SK-N-SH treated with all-trans-retinoic acid at 6 μM for 48 hours (cell line): ENCODE data around the gene RPS6KC1.

Source experiments
- ATAC-seq: fragments of 200-7000 bp; cut with Tn5 transposase; 3 replicates; pipeline ENCODE4 v1.9.1; 2020; ENCODE audit warnings: mild to moderate bottlenecking, moderate library complexity
- ARNTL ChIP-seq: fragments of 450-650 bp; formaldehyde crosslinking; IDR thresholded peaks from 2 replicates; pipeline ENCODE4 v1.5.0; 2020; ENCODE audit warnings: low read depth, mild to moderate bottlenecking, moderate library complexity, borderline replicate concordance
- BACH2 ChIP-seq: fragments of 250-450 bp; sonication (Bioruptor Pico); IDR thresholded peaks from 2 replicates; pipeline ENCODE4 v1.9.0; 2021; ENCODE audit warnings: mild to moderate bottlenecking, borderline replicate concordance
- CREB5 ChIP-seq: fragments of 250-450 bp; sonication (Bioruptor Pico); IDR thresholded peaks from 2 replicates; pipeline ENCODE4 v1.5.1; 2020; ENCODE audit warnings: low read depth, mild to moderate bottlenecking, moderate library complexity
- CSDC2 ChIP-seq: fragments of 250-450 bp; sonication (Bioruptor Pico); IDR thresholded peaks from 2 replicates; pipeline ENCODE4 v1.5.0; 2020; ENCODE audit warnings: mild to moderate bottlenecking, moderate library complexity
- ESRRG ChIP-seq: fragments of 250-450 bp; sonication (Bioruptor Pico); IDR thresholded peaks from 2 replicates; pipeline ENCODE4 v1.6.1; 2021; ENCODE audit warnings: mild to moderate bottlenecking
- GLIS3 ChIP-seq: fragments of 250-450 bp; sonication (Bioruptor Pico); IDR thresholded peaks from 2 replicates; pipeline ENCODE4 v1.5.0; 2020; ENCODE audit warnings: mild to moderate bottlenecking, moderate library complexity
- ISL1 ChIP-seq: fragments of 250-450 bp; sonication (Bioruptor Pico); IDR thresholded peaks from 2 replicates; pipeline ENCODE4 v2.1.2; 2022; ENCODE audit warnings: mild to moderate bottlenecking, moderate library complexity
- OSR1 ChIP-seq: fragments of 250-450 bp; sonication (Bioruptor Pico); IDR thresholded peaks from 2 replicates; pipeline ENCODE4 v1.8.0; 2022; ENCODE audit warnings: moderate library complexity, mild to moderate bottlenecking, inconsistent platforms
- POU6F1 ChIP-seq: fragments of 250-450 bp; sonication (Bioruptor Pico); IDR thresholded peaks from 2 replicates; pipeline ENCODE4 v1.8.0; 2021; ENCODE audit warnings: low read depth, mild to moderate bottlenecking, moderate library complexity, borderline replicate concordance
- PPARA ChIP-seq: fragments of 250-450 bp; sonication (Bioruptor Pico); IDR thresholded peaks from 2 replicates; pipeline ENCODE4 v1.5.0; 2020; ENCODE audit warnings: mild to moderate bottlenecking, borderline replicate concordance
- RARB ChIP-seq: fragments of 250-450 bp; sonication (Bioruptor Pico); IDR thresholded peaks from 2 replicates; pipeline ENCODE4 v1.8.0; 2021; ENCODE audit warnings: mild to moderate bottlenecking, moderate library complexity
- SNAI2 ChIP-seq: fragments of 250-450 bp; sonication (Bioruptor Pico); IDR thresholded peaks from 2 replicates; pipeline ENCODE4 v1.5.0; 2020; ENCODE audit warnings: mild to moderate bottlenecking, moderate library complexity
- TCF4 ChIP-seq: fragments of 250-450 bp; sonication (Bioruptor Pico); IDR thresholded peaks from 2 replicates; pipeline ENCODE4 v1.8.0; 2021; ENCODE audit warnings: mild to moderate bottlenecking, moderate library complexity, borderline replicate concordance
- TOX ChIP-seq: fragments of 250-450 bp; sonication (Bioruptor Pico); IDR thresholded peaks from 2 replicates; pipeline ENCODE4 v1.8.0; 2021; ENCODE audit warnings: mild to moderate bottlenecking, moderate library complexity, borderline replicate concordance
- TSHZ2 ChIP-seq: fragments of 250-450 bp; sonication (Bioruptor Pico); IDR thresholded peaks from 2 replicates; pipeline ENCODE4 v1.5.0; 2020; ENCODE audit warnings: mild to moderate bottlenecking, moderate library complexity
- ZC3H10 ChIP-seq: fragments of 250-450 bp; sonication (Bioruptor Pico); IDR thresholded peaks from 2 replicates; pipeline ENCODE4 v1.5.1; 2021; ENCODE audit warnings: mild to moderate bottlenecking, moderate library complexity
- ZFP3 ChIP-seq: fragments of 250-450 bp; sonication (Bioruptor Pico); IDR thresholded peaks from 2 replicates; pipeline ENCODE4 v1.5.0; 2020; ENCODE audit warnings: mild to moderate bottlenecking, moderate library complexity
- ZFP30 ChIP-seq: fragments of 450-650 bp; formaldehyde crosslinking; IDR thresholded peaks from 2 replicates; pipeline ENCODE4 v1.5.0; 2022; ENCODE audit warnings: mild to moderate bottlenecking, moderate library complexity
- ZNF565 ChIP-seq: fragments of 450-650 bp; formaldehyde crosslinking; conservative IDR thresholded peaks from 2 replicates; pipeline ENCODE4 v1.5.0; 2020; ENCODE audit warnings: low read depth, mild to moderate bottlenecking, moderate library complexity
- ZNF8 ChIP-seq: fragments of 450-650 bp; formaldehyde crosslinking; IDR thresholded peaks from 2 replicates; pipeline ENCODE4 v1.5.0; 2020; ENCODE audit warnings: mild to moderate bottlenecking, moderate library complexity
- TF ChIP-seq, protein P1 (sequence below): fragments of 250-450 bp; sonication (Bioruptor Pico); IDR thresholded peaks from 2 replicates; pipeline ENCODE4 v1.5.1; 2021; ENCODE audit warnings: mild to moderate bottlenecking, moderate library complexity
- TF ChIP-seq, protein P2 (sequence below): fragments of 250-450 bp; sonication (Bioruptor Pico); IDR thresholded peaks from 2 replicates; pipeline ENCODE4 v1.8.0; 2020; ENCODE audit warnings: mild to moderate bottlenecking, moderate library complexity, borderline replicate concordance

Gene RPS6KC1

DNA sequence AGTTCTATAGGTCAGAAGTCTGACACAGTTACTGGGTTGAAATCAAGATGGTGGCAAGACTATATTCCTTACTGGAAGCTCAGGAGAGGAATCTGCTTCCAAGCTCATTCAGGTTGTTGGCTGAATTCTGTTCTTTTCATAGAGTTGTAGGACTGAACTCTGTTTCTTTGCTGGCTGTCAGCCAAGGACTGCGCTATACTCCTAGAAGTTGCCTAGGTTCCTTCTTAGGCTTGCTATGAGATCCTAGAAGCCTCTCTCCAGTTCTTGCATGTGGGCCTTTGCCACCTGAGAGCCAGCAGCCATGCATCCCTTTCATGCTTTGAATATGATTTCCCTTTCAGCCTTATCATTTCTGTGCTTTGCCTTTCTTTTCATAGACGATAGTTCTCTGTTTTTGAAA, 176.4 kb downstream of the RPS6KC1 start:
- ATAC-seq: no peak
- no peak for TF ChIP-seq SNAI2 (CRISPR knock-in tag)
- no peak for TF ChIP-seq CSDC2 (CRISPR knock-in tag)
- TF ChIP-seq TOX (CRISPR knock-in tag): no peak
- TF ChIP-seq OSR1 (CRISPR knock-in tag): no peak
- no peak for TF ChIP-seq BACH2 (CRISPR knock-in tag)
- TF ChIP-seq GLIS3 (CRISPR knock-in tag): no peak
- no peak for TF ChIP-seq CREB5 (CRISPR knock-in tag)
- TF ChIP-seq ISL1 (CRISPR knock-in tag): no peak
- TF ChIP-seq TSHZ2 (CRISPR knock-in tag): no peak
- TF ChIP-seq ZNF8: no peak
- TF ChIP-seq PPARA (CRISPR knock-in tag): no peak
- TF ChIP-seq ZFP30: no peak
- no peak for TF ChIP-seq ZFP3 (CRISPR knock-in tag)
- no peak for TF ChIP-seq ZNF565 (CRISPR knock-in tag)
- no peak for TF ChIP-seq RARB (CRISPR knock-in tag)
- TF ChIP-seq ESRRG (CRISPR knock-in tag): no peak
- TF ChIP-seq, protein P1, sequence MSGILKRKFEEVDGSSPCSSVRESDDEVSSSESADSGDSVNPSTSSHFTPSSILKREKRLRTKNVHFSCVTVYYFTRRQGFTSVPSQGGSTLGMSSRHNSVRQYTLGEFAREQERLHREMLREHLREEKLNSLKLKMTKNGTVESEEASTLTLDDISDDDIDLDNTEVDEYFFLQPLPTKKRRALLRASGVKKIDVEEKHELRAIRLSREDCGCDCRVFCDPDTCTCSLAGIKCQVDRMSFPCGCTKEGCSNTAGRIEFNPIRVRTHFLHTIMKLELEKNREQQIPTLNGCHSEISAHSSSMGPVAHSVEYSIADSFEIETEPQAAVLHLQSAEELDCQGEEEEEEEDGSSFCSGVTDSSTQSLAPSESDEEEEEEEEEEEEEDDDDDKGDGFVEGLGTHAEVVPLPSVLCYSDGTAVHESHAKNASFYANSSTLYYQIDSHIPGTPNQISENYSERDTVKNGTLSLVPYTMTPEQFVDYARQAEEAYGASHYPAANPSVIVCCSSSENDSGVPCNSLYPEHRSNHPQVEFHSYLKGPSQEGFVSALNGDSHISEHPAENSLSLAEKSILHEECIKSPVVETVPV (CRISPR knock-in tag): no peak
- TF ChIP-seq, protein P2, sequence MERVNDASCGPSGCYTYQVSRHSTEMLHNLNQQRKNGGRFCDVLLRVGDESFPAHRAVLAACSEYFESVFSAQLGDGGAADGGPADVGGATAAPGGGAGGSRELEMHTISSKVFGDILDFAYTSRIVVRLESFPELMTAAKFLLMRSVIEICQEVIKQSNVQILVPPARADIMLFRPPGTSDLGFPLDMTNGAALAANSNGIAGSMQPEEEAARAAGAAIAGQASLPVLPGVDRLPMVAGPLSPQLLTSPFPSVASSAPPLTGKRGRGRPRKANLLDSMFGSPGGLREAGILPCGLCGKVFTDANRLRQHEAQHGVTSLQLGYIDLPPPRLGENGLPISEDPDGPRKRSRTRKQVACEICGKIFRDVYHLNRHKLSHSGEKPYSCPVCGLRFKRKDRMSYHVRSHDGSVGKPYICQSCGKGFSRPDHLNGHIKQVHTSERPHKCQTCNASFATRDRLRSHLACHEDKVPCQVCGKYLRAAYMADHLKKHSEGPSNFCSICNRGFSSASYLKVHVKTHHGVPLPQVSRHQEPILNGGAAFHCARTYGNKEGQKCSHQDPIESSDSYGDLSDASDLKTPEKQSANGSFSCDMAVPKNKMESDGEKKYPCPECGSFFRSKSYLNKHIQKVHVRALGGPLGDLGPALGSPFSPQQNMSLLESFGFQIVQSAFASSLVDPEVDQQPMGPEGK: no peak
- no peak for TF ChIP-seq TCF4 (CRISPR knock-in tag)
- TF ChIP-seq ARNTL (CRISPR knock-in tag): no peak

DNA sequence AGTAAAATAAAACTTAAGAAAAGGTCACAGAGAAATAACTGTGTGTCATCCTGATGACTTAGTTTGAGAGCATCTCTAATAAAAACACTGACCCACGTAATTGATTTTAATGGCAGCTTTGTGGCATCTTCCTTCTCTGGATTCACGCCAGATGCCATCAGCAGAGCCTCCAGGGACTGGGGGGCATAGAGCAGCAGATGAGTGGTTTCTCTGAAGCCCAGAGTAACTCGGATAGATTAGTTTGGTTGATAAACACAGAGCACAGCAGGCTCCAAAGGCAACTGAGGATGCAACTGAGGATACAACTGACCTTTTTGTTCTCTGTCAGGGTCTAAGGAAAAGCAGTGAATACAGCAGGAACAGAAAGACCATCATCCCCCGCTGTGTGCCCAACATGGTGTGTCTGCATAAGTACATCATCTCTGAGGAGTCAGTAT, 180.8 kb downstream of the RPS6KC1 start:
- TF ChIP-seq ZFP30: no peak
- peak; percentile 74 for ATAC-seq

DNA sequence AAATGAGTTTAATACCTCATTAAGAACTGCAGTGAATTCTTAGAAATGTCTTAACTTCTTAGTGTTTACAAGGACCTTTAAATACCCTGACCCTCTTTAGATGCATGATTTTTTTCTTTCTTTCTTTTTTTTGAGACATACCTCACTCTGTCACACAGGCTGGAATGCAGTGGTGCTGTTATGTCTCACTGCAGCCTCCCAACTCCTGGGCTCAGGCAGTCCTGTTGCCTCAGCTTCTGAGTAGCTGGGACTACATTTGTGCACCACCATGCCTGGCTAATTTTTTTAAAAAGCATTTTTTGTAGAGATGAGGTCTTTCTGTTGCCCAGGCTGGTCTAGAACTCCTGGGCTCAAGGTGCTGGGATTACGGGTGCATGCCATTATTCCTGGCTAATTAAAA, 191.8 kb downstream of the RPS6KC1 start:
- TF ChIP-seq ZNF565 (CRISPR knock-in tag) (no peak), ZFP3 (CRISPR knock-in tag) (no peak)
- ATAC-seq: no peak

GRCh38 chr1:213244664-213245091, 193.6 kb downstream of the RPS6KC1 start:
- peak; percentile 78; the same call in 2 of the 3 replicates for ATAC-seq
- TF ChIP-seq CREB5 (CRISPR knock-in tag): no peak
- TF ChIP-seq ZFP3 (CRISPR knock-in tag): no peak
- no peak for TF ChIP-seq GLIS3 (CRISPR knock-in tag)
- TF ChIP-seq BACH2 (CRISPR knock-in tag): no peak
- TF ChIP-seq ZNF8: no peak
- TF ChIP-seq ZC3H10 (CRISPR knock-in tag): no peak
- no peak for TF ChIP-seq POU6F1
- no peak for TF ChIP-seq OSR1 (CRISPR knock-in tag)
- TF ChIP-seq SNAI2 (CRISPR knock-in tag): no peak
- TF ChIP-seq ESRRG (CRISPR knock-in tag): no peak
- no peak for TF ChIP-seq TCF4 (CRISPR knock-in tag)
